ENCODE measurements around the gene CCL5.
A peak's percentile ranks its signal among the peaks of the same experiment; 100 is the strongest.

CCL5 gene

DNA sequence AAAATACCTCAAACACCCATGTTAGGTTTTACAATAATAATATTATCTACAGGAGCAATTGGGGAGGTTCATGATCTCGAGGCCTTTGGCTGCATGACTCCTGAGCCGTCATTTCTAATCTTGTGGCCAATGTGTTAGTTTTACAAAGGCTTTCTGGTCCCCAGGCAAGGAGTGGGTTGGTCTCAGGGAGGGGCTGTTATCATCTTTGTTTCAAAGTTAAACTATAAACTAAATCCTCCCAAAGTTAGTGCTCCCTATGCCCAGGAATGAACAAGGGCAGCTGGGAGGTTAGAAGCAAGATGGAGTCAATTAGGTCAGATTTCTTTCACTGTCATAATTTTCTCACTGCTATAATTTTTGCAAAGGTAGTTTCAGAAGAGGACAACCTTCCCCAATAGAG is 9.1 kb upstream of the CCL5 start:
- H3K36me3 ChIP-seq (ENCODE audit: control insufficient read depth in 2 of 2, insufficient read depth in 1 of 2, low read length in 2 of 2), result no peaks in the 10 kb centered on the region
- ChIA-PET CTCF (interaction anchor here (0.9 to 1.2 kb wide), 3 partner anchors 13 to 260 kb away, joined by 3 read pairs; no protein-coding TSS in a partner anchor), POLR2A (interaction anchor here (0.6 to 1.1 kb wide), 2 partner anchors 56 to 80 kb away, joined by 3 read pairs; partner anchors contain the start of gene TAF15)

DNA sequence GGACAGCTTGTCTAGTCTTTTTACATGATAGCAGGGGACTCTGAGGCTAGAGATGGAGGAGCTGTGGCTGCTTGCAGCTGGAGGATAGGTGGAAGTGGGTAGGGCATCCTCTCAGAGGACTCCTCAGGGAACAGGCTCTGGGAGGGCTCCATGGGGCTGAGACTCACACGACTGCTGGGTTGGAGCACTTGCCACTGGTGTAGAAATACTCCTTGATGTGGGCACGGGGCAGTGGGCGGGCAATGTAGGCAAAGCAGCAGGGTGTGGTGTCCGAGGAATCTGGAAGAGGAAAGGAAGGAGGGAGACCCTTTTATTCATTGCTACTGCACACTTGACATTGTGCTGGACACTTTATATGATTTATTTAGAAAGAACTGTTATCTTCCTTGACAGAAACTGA is 1.8 kb downstream of the CCL5 start:
- ChIA-PET CTCF (interaction anchor here (0.8 to 1.1 kb wide), 2 partner anchors 28 to 31 kb away, joined by 3 to 5 read pairs; no protein-coding TSS in a partner anchor), POLR2A (interaction anchor here (0.5 kb wide), 1 partner anchor 667 kb away, joined by 5 read pairs; the partner anchor contains the start of gene GGNBP2)
- TF ChIP-seq ZNF514 (tag by site-specific recombination; IDR thresholded peaks at IDR 0.05), result no peak
- no peak for TF ChIP-seq ZNF677 (tag by site-specific recombination; IDR thresholded peaks at IDR 0.05)
- TF ChIP-seq ZNF692 (tag by site-specific recombination; IDR thresholded peaks at IDR 0.05), result no peak
- TF ChIP-seq, protein P1, sequence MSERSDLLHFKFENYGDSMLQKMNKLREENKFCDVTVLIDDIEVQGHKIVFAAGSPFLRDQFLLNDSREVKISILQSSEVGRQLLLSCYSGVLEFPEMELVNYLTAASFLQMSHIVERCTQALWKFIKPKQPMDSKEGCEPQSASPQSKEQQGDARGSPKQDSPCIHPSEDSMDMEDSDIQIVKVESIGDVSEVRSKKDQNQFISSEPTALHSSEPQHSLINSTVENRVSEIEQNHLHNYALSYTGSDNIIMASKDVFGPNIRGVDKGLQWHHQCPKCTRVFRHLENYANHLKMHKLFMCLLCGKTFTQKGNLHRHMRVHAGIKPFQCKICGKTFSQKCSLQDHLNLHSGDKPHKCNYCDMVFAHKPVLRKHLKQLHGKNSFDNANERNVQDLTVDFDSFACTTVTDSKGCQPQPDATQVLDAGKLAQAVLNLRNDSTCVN (tag by site-specific recombination; optimal IDR thresholded peaks at IDR 0.05), result no peak
- TF ChIP-seq ZNF366 (tag by site-specific recombination; conservative IDR thresholded peaks at IDR 0.05), result no peak
- TF ChIP-seq ZNF549 (tag by site-specific recombination; IDR thresholded peaks at IDR 0.05), result no peak
- no peak for TF ChIP-seq ZNF211 (tag by site-specific recombination; IDR thresholded peaks at IDR 0.05; ENCODE audit: low read depth)
- peak; percentile 55 for TF ChIP-seq ZFHX2 (tag by site-specific recombination; conservative IDR thresholded peaks at IDR 0.05)
- TF ChIP-seq ZNF830 (tag by site-specific recombination; IDR thresholded peaks at IDR 0.05; ENCODE audit: low read depth), result no peak
- TF ChIP-seq, protein P2, sequence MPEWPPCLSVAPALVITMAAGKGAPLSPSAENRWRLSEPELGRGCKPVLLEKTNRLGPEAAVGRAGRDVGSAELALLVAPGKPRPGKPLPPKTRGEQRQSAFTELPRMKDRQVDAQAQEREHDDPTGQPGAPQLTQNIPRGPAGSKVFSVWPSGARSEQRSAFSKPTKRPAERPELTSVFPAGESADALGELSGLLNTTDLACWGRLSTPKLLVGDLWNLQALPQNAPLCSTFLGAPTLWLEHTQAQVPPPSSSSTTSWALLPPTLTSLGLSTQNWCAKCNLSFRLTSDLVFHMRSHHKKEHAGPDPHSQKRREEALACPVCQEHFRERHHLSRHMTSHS (tag by site-specific recombination; IDR thresholded peaks at IDR 0.05), result no peak
- TF ChIP-seq EGR2 (tag by site-specific recombination; IDR thresholded peaks at IDR 0.05; ENCODE audit: low read depth), result peak; percentile 52
- no peak for TF ChIP-seq ZNF2 (tag by site-specific recombination; IDR thresholded peaks at IDR 0.05)
- TF ChIP-seq ZNF501 (tag by site-specific recombination; IDR thresholded peaks at IDR 0.05), result no peak
- no peak for TF ChIP-seq ZNF629 (tag by site-specific recombination; IDR thresholded peaks at IDR 0.05)
- no peaks in the 10 kb centered on the region for H3K4me1 ChIP-seq (ENCODE audit: control insufficient read depth, insufficient read depth, low read length)
- no peaks in the 10 kb centered on the region for H3K36me3 ChIP-seq (ENCODE audit: control insufficient read depth in 2 of 2, insufficient read depth in 1 of 2, low read length in 2 of 2)
- no peak overlapping the region for H3K27ac ChIP-seq (ENCODE audit: extremely low read depth, low read depth, low read length)
- no peaks in the 10 kb centered on the region for H3K9me3 ChIP-seq (ENCODE audit: control insufficient read depth, insufficient read depth, low read depth, low read length)
- H3K4me3 ChIP-seq (ENCODE audit: low read depth, low read length), result no peak overlapping the region

More for the DNA sequence above, 9.1 kb upstream of the CCL5 start:
- TF ChIP-seq KLF16 (tag by site-specific recombination; IDR thresholded peaks at IDR 0.05), result no peak
- no peak for TF ChIP-seq ZSCAN16 (tag by site-specific recombination; IDR thresholded peaks at IDR 0.05)
- TF ChIP-seq ZNF202 (tag by site-specific recombination; IDR thresholded peaks at IDR 0.05; ENCODE audit: borderline replicate concordance), result no peak
- no peak for TF ChIP-seq SP7 (tag by site-specific recombination; IDR thresholded peaks at IDR 0.05)
- TF ChIP-seq ZNF155 (tag by site-specific recombination; IDR thresholded peaks at IDR 0.05), result no peak
- TF ChIP-seq ZBTB17 (tag by site-specific recombination; IDR thresholded peaks at IDR 0.05), result no peak
- no peak for TF ChIP-seq ZFP69B (tag by site-specific recombination; IDR thresholded peaks at IDR 0.05)
- no peak for TF ChIP-seq ZNF221 (tag by site-specific recombination; IDR thresholded peaks at IDR 0.05; ENCODE audit: borderline replicate concordance)
- TF ChIP-seq RBAK (tag by site-specific recombination; IDR thresholded peaks at IDR 0.05), result no peak
- TF ChIP-seq HOXA7 (CRISPR knock-in tag; IDR thresholded peaks at IDR 0.05; ENCODE audit: borderline replicate concordance), result no peak
- H3K27ac ChIP-seq (ENCODE audit: extremely low read depth, low read depth, low read length), result no peak overlapping the region
- H3K9me3 ChIP-seq (ENCODE audit: control insufficient read depth, insufficient read depth, low read depth, low read length), result no peaks in the 10 kb centered on the region
- no peak overlapping the region for H3K4me3 ChIP-seq (ENCODE audit: low read depth, low read length)
- H3K4me1 ChIP-seq (ENCODE audit: control insufficient read depth, insufficient read depth, low read length), result peaks cover 13% of the 10 kb centered on the region
